Measurements from ENCODE around the gene DPF3. TPM values are rescaled to one million over a fixed set of nuclear protein-coding genes. Genes with fewer than 3 reads are reported as not detected.
A peak's percentile ranks its signal among the peaks of the same experiment; 100 is the strongest.

DPF3 gene
- total and polyA plus RNA-seq, 2 donors (not counting 1 experiment from before 2014, with no cell fraction given) = 7.6 to 13.7 TPM

DNA sequence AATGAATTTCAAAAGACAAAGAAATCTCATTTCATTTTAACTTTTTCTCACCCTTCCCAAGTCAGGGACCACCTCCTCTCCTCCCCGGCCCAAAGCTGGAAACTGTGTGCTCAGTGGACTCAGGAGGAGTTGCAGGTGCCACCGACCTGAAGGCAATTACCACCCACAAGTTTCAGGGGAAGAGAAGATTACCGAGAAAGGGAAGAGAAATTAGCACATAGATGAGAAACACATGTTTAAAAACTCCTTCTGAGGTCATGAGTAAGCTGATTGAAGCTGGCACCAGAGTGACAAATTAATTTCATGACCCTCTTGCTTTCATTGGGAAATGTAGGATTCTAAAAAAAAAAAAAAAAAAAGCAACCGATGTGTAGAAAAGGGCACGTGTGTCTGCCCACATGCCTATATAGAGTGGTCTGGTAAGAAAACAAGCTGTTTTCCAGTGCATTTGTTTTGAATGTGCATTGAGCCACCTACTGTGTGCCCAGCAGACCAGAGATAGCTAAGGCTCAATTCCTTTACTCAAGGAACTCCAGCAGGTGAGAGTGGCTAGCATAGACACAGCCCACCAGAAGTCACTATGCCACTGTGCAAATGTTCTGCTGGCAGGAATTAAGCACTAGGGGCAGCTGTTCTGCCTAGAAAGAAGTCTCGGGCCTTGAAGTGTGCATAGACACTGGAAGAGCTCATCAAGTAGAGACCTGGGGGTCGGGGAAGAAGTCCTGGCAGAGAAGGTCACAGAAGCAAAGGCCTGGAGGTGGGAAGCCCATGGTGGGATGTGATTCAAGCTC lies 30.5 kb downstream of the DPF3 start:
- no peak overlapping the region for H3K4me2 ChIP-seq (ENCODE audit: extremely low read depth, insufficient read depth, low read length)
- DNase-seq (ENCODE audit: low read depth in 2 of 2) = no peak
- no peak overlapping the region for H3K9ac ChIP-seq (ENCODE audit: insufficient read depth, low read length)
- H3K79me2 ChIP-seq (ENCODE audit: control insufficient read depth, insufficient read depth, low read length) = peaks cover 31% of the 10 kb centered on the region
- TF ChIP-seq, protein P1, sequence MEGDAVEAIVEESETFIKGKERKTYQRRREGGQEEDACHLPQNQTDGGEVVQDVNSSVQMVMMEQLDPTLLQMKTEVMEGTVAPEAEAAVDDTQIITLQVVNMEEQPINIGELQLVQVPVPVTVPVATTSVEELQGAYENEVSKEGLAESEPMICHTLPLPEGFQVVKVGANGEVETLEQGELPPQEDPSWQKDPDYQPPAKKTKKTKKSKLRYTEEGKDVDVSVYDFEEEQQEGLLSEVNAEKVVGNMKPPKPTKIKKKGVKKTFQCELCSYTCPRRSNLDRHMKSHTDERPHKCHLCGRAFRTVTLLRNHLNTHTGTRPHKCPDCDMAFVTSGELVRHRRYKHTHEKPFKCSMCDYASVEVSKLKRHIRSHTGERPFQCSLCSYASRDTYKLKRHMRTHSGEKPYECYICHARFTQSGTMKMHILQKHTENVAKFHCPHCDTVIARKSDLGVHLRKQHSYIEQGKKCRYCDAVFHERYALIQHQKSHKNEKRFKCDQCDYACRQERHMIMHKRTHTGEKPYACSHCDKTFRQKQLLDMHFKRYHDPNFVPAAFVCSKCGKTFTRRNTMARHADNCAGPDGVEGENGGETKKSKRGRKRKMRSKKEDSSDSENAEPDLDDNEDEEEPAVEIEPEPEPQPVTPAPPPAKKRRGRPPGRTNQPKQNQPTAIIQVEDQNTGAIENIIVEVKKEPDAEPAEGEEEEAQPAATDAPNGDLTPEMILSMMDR (conservative IDR thresholded peaks at IDR 0.05 in 1 of 2, IDR thresholded peaks at IDR 0.05 in 1 of 2; ENCODE audit: low read depth in 1 of 2, low read length in 2 of 2) = no peak
- TF ChIP-seq EZH2 (IDR thresholded peaks at IDR 0.05; ENCODE audit: low read length, missing control alignments) = no peak
- peaks cover 2% of the 10 kb centered on the region for H3K36me3 ChIP-seq (ENCODE audit: control insufficient read depth, insufficient read depth, low read length)
- no peak overlapping the region for H3K4me3 ChIP-seq (replicated peaks in 1 of 4; ENCODE audit: control extremely low read depth in 1 of 4, insufficient read depth in 1 of 4, low read depth in 3 of 4, low read length in 4 of 4)
- no peak overlapping the region for H3K27ac ChIP-seq (ENCODE audit: insufficient read depth, low read length)
- no peaks in the 10 kb centered on the region for H4K20me1 ChIP-seq (ENCODE audit: control insufficient read depth, extremely low read depth, insufficient read depth, low read length)
- no peaks in the 10 kb centered on the region for H3K9me3 ChIP-seq (ENCODE audit: control insufficient read depth, insufficient read depth, low read depth, low read length)
- H2AFZ ChIP-seq (ENCODE audit: low read length) = no peak overlapping the region
- no peaks in the 10 kb centered on the region for H3K27me3 ChIP-seq (ENCODE audit: control insufficient read depth, insufficient read depth, low read length)
- H3K4me1 ChIP-seq (ENCODE audit: control insufficient read depth, extremely low read depth, insufficient read depth, low read length) = peaks cover 3% of the 10 kb centered on the region

DNA sequence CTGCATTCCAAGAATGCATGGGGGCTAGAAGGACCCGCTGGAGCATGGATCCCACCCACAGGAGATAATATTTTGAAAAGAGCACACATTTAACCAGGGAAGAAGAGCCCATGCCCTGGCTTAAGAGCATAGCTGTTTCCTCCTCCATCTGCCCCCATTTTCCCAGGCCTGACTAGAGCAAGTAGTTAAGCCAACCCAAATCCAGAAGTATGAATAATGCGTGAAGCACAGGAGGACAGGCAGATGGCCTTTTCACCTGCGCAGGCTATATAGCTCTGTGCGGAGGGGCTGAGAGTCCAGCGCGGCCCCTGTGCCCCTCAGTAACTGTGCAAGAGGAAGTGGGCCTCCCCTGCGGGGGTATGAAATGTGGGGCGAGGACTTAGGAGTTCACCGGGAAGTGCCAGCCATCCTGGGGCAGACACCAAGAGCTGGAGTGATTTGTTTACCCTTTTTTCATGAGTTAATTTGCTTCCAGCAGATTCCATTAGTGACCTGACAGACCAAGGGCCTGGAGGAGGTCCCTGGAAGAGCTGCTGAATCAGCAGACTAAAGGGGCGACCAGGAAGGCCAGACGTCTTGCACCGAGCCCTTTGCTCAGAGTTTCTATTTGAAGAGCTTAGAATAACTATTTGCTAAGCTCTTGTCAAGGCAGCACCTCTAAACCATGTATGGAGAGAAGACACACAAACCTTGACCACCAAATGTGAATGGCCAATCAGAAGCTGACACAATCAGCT lies 37.2 kb downstream of the DPF3 start:
- TF ChIP-seq EZH2 (IDR thresholded peaks at IDR 0.05; ENCODE audit: low read length, missing control alignments) = no peak
- TF ChIP-seq, protein P1 (conservative IDR thresholded peaks at IDR 0.05 in 1 of 2, IDR thresholded peaks at IDR 0.05 in 1 of 2; ENCODE audit: low read depth in 1 of 2, low read length in 2 of 2) = no peak
- H2AFZ ChIP-seq (ENCODE audit: low read length) = no peak overlapping the region
- peaks cover 17% of the 10 kb centered on the region for H3K79me2 ChIP-seq (ENCODE audit: control insufficient read depth, insufficient read depth, low read length)
- no peak overlapping the region for H3K9ac ChIP-seq (ENCODE audit: insufficient read depth, low read length)
- no peaks in the 10 kb centered on the region for H3K27me3 ChIP-seq (ENCODE audit: control insufficient read depth, insufficient read depth, low read length)
- no peak overlapping the region for H3K27ac ChIP-seq (ENCODE audit: insufficient read depth, low read length)
- H3K4me3 ChIP-seq (replicated peaks in 1 of 4; ENCODE audit: control extremely low read depth in 1 of 4, insufficient read depth in 1 of 4, low read depth in 3 of 4, low read length in 4 of 4) = no peak overlapping the region
- DNase-seq (ENCODE audit: low read depth in 2 of 2) = peak in 1 of 2 donors; percentile 30
- no peaks in the 10 kb centered on the region for H3K36me3 ChIP-seq (ENCODE audit: control insufficient read depth, insufficient read depth, low read length)
- H3K9me3 ChIP-seq (ENCODE audit: control insufficient read depth, insufficient read depth, low read depth, low read length) = no peaks in the 10 kb centered on the region
- H3K4me1 ChIP-seq (ENCODE audit: control insufficient read depth, extremely low read depth, insufficient read depth, low read length) = no peaks in the 10 kb centered on the region
- H3K4me2 ChIP-seq (ENCODE audit: extremely low read depth, insufficient read depth, low read length) = no peak overlapping the region
- H4K20me1 ChIP-seq (ENCODE audit: control insufficient read depth, extremely low read depth, insufficient read depth, low read length) = no peaks in the 10 kb centered on the region

DNA sequence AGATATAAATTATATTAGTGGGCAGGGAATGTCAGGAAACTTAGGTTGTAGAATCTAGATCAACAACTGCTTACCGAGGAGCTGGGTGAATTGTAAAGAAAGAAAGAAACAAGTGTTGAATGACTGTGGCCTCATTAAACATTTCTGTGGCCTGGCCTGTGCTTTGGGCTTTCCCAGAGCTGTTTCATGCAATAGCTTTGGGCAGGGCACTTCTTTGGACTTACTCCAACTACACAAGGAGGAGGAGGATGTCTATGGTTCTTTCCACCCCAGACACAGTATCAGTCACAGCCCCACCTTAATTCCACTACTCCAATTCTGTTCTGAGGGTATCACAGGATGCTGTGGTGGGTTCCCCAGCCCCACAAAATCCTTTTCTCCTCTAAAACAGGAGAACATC lies 38.0 kb downstream of the DPF3 start:
- H4K20me1 ChIP-seq (ENCODE audit: control insufficient read depth, extremely low read depth, insufficient read depth, low read length) = no peaks in the 10 kb centered on the region
- peaks cover 17% of the 10 kb centered on the region for H3K79me2 ChIP-seq (ENCODE audit: control insufficient read depth, insufficient read depth, low read length)
- no peaks in the 10 kb centered on the region for H3K4me1 ChIP-seq (ENCODE audit: control insufficient read depth, extremely low read depth, insufficient read depth, low read length)
- DNase-seq (ENCODE audit: low read depth in 2 of 2) = peak; percentile 55 to 73
- H3K4me3 ChIP-seq (replicated peaks in 1 of 4; ENCODE audit: control extremely low read depth in 1 of 4, insufficient read depth in 1 of 4, low read depth in 3 of 4, low read length in 4 of 4) = no peak overlapping the region
- no peaks in the 10 kb centered on the region for H3K27me3 ChIP-seq (ENCODE audit: control insufficient read depth, insufficient read depth, low read length)
- H3K4me2 ChIP-seq (ENCODE audit: extremely low read depth, insufficient read depth, low read length) = no peak overlapping the region
- TF ChIP-seq, protein P1 (conservative IDR thresholded peaks at IDR 0.05 in 1 of 2, IDR thresholded peaks at IDR 0.05 in 1 of 2; ENCODE audit: low read depth in 1 of 2, low read length in 2 of 2) = no peak
- TF ChIP-seq EZH2 (IDR thresholded peaks at IDR 0.05; ENCODE audit: low read length, missing control alignments) = no peak
- H3K9ac ChIP-seq (ENCODE audit: insufficient read depth, low read length) = no peak overlapping the region
- H2AFZ ChIP-seq (ENCODE audit: low read length) = no peak overlapping the region
- no peaks in the 10 kb centered on the region for H3K36me3 ChIP-seq (ENCODE audit: control insufficient read depth, insufficient read depth, low read length)
- no peaks in the 10 kb centered on the region for H3K9me3 ChIP-seq (ENCODE audit: control insufficient read depth, insufficient read depth, low read depth, low read length)
- no peak overlapping the region for H3K27ac ChIP-seq (ENCODE audit: insufficient read depth, low read length)

Data from fibroblast of lung (primary cell).